Mesendoderm (in vitro differentiated cells): Measurements from ENCODE around the gene ARHGEF16.

Source experiments
- DNase-seq: peaks from one replicate; pipeline ENCODE4 v3.0.0; 2013
- H2AK5ac ChIP-seq: 2 replicates; pipeline ENCODE4 v1.6.1; 2013; ENCODE audit warnings: low read length, inconsistent platforms
- H2BK120ac ChIP-seq: 2 replicates; pipeline ENCODE4 v1.6.1; 2013; ENCODE audit warnings: low read depth, mild to moderate bottlenecking, low read length, moderate library complexity, mixed read lengths
- H2BK15ac ChIP-seq: replicated peaks from 2 replicates; pipeline ENCODE4 v1.6.1; 2013; ENCODE audit warnings: low read depth, mild to moderate bottlenecking, moderate library complexity
- H2BK5ac ChIP-seq: 2 replicates; pipeline ENCODE4 v1.6.1; 2013; ENCODE audit warnings: low read length, inconsistent platforms
- H3K18ac ChIP-seq: 2 replicates; pipeline ENCODE4 v1.6.1; 2013; ENCODE audit warnings: mild to moderate bottlenecking, low read length, mixed read lengths
- H3K23ac ChIP-seq: one replicate; pipeline ENCODE4 v1.6.1; 2013; ENCODE audit warnings: low read length
- H3K27ac ChIP-seq: 2 replicates; pipeline ENCODE4 v1.5.1; 2013; ENCODE audit warnings: low read depth, mild to moderate bottlenecking, inconsistent platforms, low read length, moderate library complexity
- H3K27me3 ChIP-seq: 2 replicates; pipeline ENCODE4 v1.6.1; 2013; ENCODE audit warnings: low read length, control low read depth, mild to moderate bottlenecking, inconsistent platforms; ENCODE audit not compliant: insufficient read depth, poor library complexity
- H3K36me3 ChIP-seq: 2 replicates; pipeline ENCODE4 v1.6.1; 2013; ENCODE audit warnings: low read length, inconsistent platforms; ENCODE audit not compliant: control insufficient read depth, insufficient read depth
- H3K4ac ChIP-seq: one replicate; pipeline ENCODE4 v1.6.1; 2013; ENCODE audit warnings: low read depth, mild to moderate bottlenecking, low read length, moderate library complexity
- H3K4me1 ChIP-seq: 2 replicates; pipeline ENCODE4 v1.6.1; 2013; ENCODE audit warnings: low read depth, low read length, inconsistent platforms; ENCODE audit not compliant: control insufficient read depth
- H3K4me2 ChIP-seq: 2 replicates; pipeline ENCODE4 v1.6.1; 2013; ENCODE audit warnings: low read length
- H3K4me3 ChIP-seq: 2 replicates; pipeline ENCODE4 v1.5.1; 2013; ENCODE audit warnings: mild to moderate bottlenecking, low read length
- H3K56ac ChIP-seq: one replicate; pipeline ENCODE4 v1.6.1; 2013; ENCODE audit warnings: low read length
- H3K79me1 ChIP-seq: 2 replicates; pipeline ENCODE4 v1.6.1; 2013; ENCODE audit warnings: low read length, inconsistent platforms
- H3K79me2 ChIP-seq: 2 replicates; pipeline ENCODE4 v1.6.1; 2013; ENCODE audit warnings: mild to moderate bottlenecking, low read length; ENCODE audit not compliant: control insufficient read depth, insufficient read depth
- H3K9ac ChIP-seq: 2 replicates; pipeline ENCODE4 v1.6.1; 2013; ENCODE audit warnings: low read length, inconsistent platforms
- H4K5ac ChIP-seq: one replicate; pipeline ENCODE4 v1.6.1; 2013; ENCODE audit warnings: low read length
- H4K8ac ChIP-seq: one replicate; pipeline ENCODE4 v1.6.1; 2013; ENCODE audit warnings: low read depth, mild to moderate bottlenecking, control low read depth, low read length, moderate library complexity
- WGBS: extraction: QIAGEN DNeasy Blood & Tissue Kit; methylation state at CpG from one replicate; pipeline ENCODE4 v1.1.7; 2013; ENCODE audit warnings: low lambda C conversion rate, missing lambda C conversion rate; ENCODE audit not compliant: insufficient coverage; ENCODE audit errors: extremely low coverage; 5-methylcytosine and 5-hydroxymethylcytosine counted together

ARHGEF16 gene

DNA sequence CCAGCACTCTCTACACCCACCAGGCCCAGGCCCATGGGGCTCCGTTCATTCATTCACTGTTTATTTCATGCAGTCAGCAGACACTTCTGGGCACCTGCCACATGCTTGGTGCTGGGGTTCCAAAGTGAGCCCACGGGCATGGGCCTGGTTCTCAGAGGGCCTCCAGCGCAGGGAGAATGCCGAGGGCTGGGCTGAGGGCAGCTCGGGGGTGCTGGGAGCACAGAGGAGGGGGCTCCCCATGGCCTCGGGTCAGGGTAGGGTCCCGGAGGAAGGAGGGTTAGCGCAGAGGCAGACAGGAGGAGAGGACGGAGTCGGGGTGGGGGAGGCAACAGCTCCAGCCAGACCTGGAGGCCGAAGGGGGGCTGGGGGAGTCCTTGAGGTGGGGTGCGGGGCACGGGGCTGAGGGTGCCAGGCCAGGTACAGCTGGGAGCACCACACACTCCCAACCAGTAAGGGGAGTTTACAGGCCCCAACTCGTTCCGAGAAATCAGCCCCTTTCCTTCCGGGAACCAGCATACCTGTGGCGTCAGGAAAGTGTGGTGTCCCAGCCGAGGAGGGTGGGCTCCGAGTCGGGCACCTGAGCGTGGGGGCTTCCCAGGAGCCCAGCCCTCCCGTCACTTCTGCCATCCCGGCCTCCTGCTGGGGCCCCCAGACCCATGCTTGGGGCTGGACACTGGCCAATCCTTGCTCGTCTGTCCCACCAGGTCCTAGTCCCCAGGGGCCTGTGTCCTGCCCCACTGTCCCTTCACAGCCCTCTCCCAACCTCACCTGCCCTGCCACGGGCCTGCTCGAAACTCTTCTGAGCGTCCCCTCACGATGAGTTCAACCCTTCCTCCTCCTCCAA is 10.8 kb downstream of the ARHGEF16 start:
- no CpG with 5 or more reads among the region's 28 CpGs for WGBS
- Histone ChIP-seq H2BK15ac (no peak overlapping the region), H3K79me1 (no peaks in the 10 kb centered on the region), H4K5ac (no peak overlapping the region), H2BK5ac (no peak overlapping the region), H3K27me3 (no peaks in the 10 kb centered on the region), H3K4me2 (no peak overlapping the region), H3K18ac (no peak overlapping the region), H3K79me2 (no peaks in the 10 kb centered on the region), H3K23ac (no peak overlapping the region), H3K4me1 (no peaks in the 10 kb centered on the region), H3K27ac (no peak overlapping the region), H2AK5ac (no peak overlapping the region), H3K36me3 (no peaks in the 10 kb centered on the region), H2BK120ac (no peak overlapping the region), H3K9ac (no peak overlapping the region), H3K56ac (no peak overlapping the region), H3K4ac (no peak overlapping the region), H4K8ac (no peak overlapping the region), H3K4me3 (no peak overlapping the region)
- DNase-seq: no peak

GRCh38 chr1:3465935-3466321 is 11.5 kb downstream of the ARHGEF16 start:
- no CpG with 5 or more reads among the region's 17 CpGs for WGBS
- H3K36me3 ChIP-seq: no peaks in the 10 kb centered on the region
- H3K79me1 ChIP-seq: no peaks in the 10 kb centered on the region
- no peak overlapping the region for H3K4me3 ChIP-seq
- no peak overlapping the region for H3K56ac ChIP-seq
- H3K79me2 ChIP-seq: no peaks in the 10 kb centered on the region
- H2BK5ac ChIP-seq: no peak overlapping the region
- no peak overlapping the region for H3K23ac ChIP-seq
- no peak overlapping the region for H3K4me2 ChIP-seq
- no peak for DNase-seq
- H3K27ac ChIP-seq: no peak overlapping the region
- no peak overlapping the region for H3K18ac ChIP-seq
- no peak overlapping the region for H4K8ac ChIP-seq
- no peaks in the 10 kb centered on the region for H3K27me3 ChIP-seq
- no peak overlapping the region for H4K5ac ChIP-seq
- no peak overlapping the region for H3K9ac ChIP-seq
- no peak overlapping the region for H2BK120ac ChIP-seq
- H2BK15ac ChIP-seq: no peak overlapping the region
- peaks cover 3% of the 10 kb centered on the region for H3K4me1 ChIP-seq
- no peak overlapping the region for H3K4ac ChIP-seq
- no peak overlapping the region for H2AK5ac ChIP-seq

DNA sequence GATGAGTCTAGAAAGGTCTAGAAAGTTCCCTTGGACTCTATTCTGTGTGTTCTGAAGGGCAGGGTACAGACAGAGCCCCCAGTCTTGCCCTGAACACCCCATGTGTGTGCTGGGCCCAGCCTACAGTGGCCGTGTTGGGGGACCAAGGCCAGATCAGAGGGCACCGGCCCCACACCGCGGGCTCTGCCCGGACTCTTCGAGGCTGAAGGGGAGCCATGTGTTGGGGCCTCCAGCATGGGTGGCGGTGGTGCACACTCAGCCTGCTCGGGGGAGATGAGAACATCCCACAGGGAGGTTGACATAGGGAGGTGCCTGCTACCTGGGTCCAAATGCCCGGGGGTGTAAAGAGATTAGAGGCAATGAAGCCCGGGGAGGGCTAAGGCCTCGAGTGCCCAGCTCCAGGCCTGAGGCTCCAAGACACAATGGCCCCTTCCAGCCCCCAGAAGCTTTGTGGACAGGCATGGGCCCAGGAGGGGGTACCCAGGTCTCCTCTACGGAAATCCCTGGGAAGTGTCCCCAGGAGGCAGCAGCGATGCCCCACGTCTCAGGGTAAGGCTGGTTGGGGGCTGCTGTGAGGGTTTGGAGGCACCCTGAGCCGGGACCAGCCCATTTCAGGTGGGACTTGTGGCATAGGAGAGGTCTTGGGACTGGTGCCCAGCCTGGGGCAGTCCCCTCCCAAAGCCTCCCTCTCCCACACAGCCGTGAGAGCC is 12.1 kb downstream of the ARHGEF16 start:
- H3K79me1 ChIP-seq: no peaks in the 10 kb centered on the region
- no peak overlapping the region for H3K4ac ChIP-seq
- H3K79me2 ChIP-seq: no peaks in the 10 kb centered on the region
- H3K18ac ChIP-seq: no peak overlapping the region
- WGBS: no CpG with 5 or more reads among the region's 16 CpGs
- H2BK120ac ChIP-seq: no peak overlapping the region
- no peaks in the 10 kb centered on the region for H3K27me3 ChIP-seq
- H2BK5ac ChIP-seq: no peak overlapping the region
- no peak overlapping the region for H3K23ac ChIP-seq
- H4K5ac ChIP-seq: no peak overlapping the region
- no peak overlapping the region for H4K8ac ChIP-seq
- H2BK15ac ChIP-seq: no peak overlapping the region
- H3K4me1 ChIP-seq: peaks cover 5% of the 10 kb centered on the region
- no peak overlapping the region for H3K27ac ChIP-seq
- H3K9ac ChIP-seq: no peak overlapping the region
- no peak overlapping the region for H3K56ac ChIP-seq
- H2AK5ac ChIP-seq: no peak overlapping the region
- H3K4me3 ChIP-seq: no peak overlapping the region
- DNase-seq: no peak
- no peak overlapping the region for H3K4me2 ChIP-seq
- H3K36me3 ChIP-seq: no peaks in the 10 kb centered on the region

DNA sequence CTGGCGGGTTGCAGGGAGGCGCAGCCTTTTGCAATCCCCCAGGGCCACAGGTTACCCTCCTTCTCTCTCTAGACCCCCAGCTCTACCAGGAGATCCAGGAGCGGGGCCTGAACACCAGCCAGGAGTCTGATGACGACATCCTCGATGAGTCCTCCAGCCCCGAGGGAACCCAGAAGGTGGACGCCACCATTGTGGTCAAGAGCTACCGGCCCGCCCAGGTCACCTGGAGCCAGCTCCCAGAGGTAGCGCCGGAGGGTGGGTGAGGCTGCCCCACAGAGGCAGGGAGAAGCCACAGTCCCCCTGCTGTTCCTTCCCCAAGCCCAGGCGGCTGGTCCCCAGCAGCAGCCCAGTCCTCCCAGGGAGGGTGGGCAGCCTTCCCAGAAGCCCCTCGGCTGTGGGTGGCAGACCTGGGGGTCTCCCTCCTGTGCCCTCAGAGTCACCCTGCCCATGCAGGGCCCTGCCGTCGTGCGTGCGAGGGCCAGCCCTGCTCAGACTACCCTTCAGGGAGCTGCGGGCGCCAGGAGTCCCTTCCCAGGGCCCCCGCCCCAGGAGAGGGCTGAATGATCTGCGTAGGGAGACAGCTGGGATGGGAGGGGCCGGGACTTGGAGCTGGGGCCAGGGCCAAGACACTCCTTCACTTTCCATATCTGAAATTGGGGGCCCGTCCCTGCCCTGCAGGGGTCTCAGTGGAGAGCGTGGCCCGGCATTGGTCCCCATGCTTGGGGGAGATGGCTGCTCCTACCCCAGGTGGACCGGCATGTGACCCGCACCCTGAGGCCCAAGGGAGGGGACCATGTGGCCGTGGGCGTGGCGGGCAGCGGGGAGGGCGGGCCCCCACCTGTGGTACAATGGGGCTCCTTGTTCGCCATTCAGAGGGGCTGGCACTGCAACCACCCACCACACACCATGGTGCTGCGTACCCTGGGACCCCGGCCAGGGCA is 12.9 kb downstream of the ARHGEF16 start:
- no peak overlapping the region for H3K4me3 ChIP-seq
- no peak for DNase-seq
- H3K4ac ChIP-seq: no peak overlapping the region
- no peak overlapping the region for H3K27ac ChIP-seq
- H4K5ac ChIP-seq: no peak overlapping the region
- no peak overlapping the region for H4K8ac ChIP-seq
- no peaks in the 10 kb centered on the region for H3K79me2 ChIP-seq
- H2BK15ac ChIP-seq: no peak overlapping the region
- H2AK5ac ChIP-seq: no peak overlapping the region
- no peak overlapping the region for H3K4me2 ChIP-seq
- no peak overlapping the region for H2BK120ac ChIP-seq
- H3K18ac ChIP-seq: no peak overlapping the region
- H3K27me3 ChIP-seq: no peaks in the 10 kb centered on the region
- H3K36me3 ChIP-seq: no peaks in the 10 kb centered on the region
- no peak overlapping the region for H2BK5ac ChIP-seq
- no peaks in the 10 kb centered on the region for H3K79me1 ChIP-seq
- H3K23ac ChIP-seq: no peak overlapping the region
- H3K9ac ChIP-seq: no peak overlapping the region
- no CpG with 5 or more reads among the region's 35 CpGs for WGBS
- H3K56ac ChIP-seq: no peak overlapping the region
- peaks cover 5% of the 10 kb centered on the region for H3K4me1 ChIP-seq

DNA sequence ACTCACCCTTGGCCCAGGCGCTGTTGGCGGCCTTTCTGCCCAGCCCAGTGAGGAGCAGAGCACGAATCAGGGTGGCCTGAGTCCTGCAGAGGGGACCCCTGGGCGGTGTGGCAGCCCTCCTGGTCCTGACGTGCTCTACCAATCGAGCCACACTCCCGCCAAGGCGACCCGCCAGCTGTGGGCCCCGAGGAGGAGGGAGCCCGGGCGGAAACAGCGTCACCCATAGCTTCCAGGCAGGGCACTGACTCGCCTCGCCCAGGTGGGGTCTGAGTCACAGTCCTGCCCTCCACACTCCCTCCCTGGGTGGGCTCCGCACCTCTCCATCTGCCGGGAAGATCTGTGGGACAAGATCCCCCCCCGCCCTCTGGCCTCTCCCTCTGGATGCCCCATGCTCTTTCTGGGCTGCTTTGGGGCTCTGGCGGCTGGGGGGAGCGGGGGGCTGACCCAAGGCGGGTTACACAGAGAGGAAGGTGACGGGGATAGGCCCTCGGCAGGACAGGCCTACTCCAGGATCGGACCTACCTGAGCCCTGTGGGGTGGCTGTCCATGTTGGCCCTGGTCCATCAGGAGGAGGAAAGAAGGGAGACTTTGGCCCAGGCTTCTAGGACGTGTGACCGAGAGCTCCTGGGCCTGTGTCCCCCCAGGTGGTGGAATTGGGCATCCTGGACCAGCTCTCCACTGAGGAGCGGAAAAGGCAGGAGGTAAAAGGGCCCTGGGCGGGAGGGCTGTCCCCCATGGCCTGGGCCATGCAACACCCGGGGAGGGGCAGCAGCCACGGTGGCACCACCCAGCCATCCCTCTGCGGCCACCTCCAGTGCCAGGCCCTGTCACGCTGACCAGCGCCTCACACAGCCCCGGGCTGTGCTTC is 14.0 kb downstream of the ARHGEF16 start:
- H4K8ac ChIP-seq: no peak overlapping the region
- DNase-seq: no peak
- no peak overlapping the region for H3K4ac ChIP-seq
- H3K9ac ChIP-seq: no peak overlapping the region
- H3K4me1 ChIP-seq: peaks cover 5% of the 10 kb centered on the region
- H3K36me3 ChIP-seq: no peaks in the 10 kb centered on the region
- no peak overlapping the region for H3K27ac ChIP-seq
- no peak overlapping the region for H4K5ac ChIP-seq
- no CpG with 5 or more reads among the region's 34 CpGs for WGBS
- no peaks in the 10 kb centered on the region for H3K27me3 ChIP-seq
- H3K18ac ChIP-seq: no peak overlapping the region
- no peaks in the 10 kb centered on the region for H3K79me1 ChIP-seq
- no peak overlapping the region for H3K4me2 ChIP-seq
- no peaks in the 10 kb centered on the region for H3K79me2 ChIP-seq
- H2BK120ac ChIP-seq: no peak overlapping the region
- H2AK5ac ChIP-seq: no peak overlapping the region
- no peak overlapping the region for H3K4me3 ChIP-seq
- H3K56ac ChIP-seq: no peak overlapping the region
- no peak overlapping the region for H2BK15ac ChIP-seq
- no peak overlapping the region for H2BK5ac ChIP-seq
- H3K23ac ChIP-seq: no peak overlapping the region
